HuH-7 (cell line): ENCODE measurements around the gene HPRT1.
A peak's percentile ranks its signal among the peaks of the same experiment; 100 is the strongest.

ENCODE experiments used
- DNase-seq: peaks from one replicate; pipeline ENCODE4 v3.0.0; 2011; ENCODE audit warnings: low spot score

Gene HPRT1

DNA sequence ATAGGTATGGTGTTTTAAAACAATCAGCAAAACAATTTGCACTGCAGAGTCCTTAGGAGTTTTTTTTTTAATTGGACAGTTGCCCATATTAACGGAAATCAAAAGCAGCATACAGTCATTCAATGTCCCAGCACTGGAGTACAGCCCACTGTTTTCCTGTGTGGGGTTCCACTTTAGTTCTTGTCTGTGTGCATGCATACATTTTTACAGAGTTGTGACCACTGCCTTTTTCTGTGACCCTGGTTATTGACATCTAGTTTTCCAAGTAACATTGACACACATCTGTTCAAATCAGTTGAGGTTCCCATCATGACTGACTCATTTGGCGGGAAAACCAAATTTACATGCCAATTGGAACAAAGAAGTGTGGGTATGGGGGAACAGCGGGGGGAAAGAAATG is 83.3 kb downstream of the HPRT1 start:
- no peak for DNase-seq

DNA sequence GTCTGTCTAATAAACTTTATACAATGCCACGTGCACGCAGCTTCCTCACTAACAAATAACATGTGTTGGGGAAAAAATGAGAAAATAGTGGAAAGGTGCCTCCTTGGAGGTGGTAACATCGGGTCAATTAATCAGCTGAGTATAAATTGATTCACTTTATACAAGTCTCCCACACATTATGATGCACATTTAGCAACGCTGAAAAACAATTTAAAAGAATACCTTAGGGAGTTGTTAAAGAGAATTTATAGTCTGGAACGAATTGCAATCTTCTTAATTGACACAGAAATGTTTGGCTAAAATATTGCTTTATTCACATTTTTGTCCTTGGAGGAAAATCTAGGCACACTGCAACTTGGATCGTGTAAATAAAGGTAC is 84.2 kb downstream of the HPRT1 start:
- DNase-seq: no peak

DNA sequence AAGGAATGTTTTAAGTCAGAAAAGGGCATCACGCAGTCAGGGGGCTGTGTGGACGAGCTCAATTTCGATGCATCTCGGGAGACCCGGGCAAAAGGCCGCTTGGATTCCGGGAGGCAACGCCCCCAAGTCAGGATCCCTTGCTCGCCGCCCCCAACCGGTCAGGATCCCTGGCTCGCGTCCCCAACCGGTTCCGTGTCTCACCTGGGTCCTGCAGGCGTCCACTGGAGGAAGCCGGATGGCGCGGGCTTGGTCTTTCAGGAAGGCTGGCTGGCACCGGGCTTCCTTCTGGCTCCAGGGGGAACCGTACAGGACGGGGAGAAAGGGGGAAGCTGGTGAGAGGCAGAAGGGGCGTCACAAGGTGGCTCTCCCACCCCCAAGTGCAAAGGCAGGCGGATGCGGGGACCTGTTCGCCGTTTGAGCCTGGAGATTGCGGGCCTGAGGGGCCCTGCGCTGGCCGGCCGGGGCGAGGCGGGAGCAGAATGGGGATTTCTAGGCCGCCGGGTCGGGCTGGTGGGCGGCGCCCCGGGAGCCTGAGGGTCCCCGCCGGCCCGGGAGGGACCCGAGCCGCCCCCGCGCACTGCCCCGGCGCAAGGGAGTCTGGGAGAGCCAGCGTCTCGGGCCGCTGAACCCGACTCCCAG is 84.7 kb downstream of the HPRT1 start:
- no peak for DNase-seq

DNA sequence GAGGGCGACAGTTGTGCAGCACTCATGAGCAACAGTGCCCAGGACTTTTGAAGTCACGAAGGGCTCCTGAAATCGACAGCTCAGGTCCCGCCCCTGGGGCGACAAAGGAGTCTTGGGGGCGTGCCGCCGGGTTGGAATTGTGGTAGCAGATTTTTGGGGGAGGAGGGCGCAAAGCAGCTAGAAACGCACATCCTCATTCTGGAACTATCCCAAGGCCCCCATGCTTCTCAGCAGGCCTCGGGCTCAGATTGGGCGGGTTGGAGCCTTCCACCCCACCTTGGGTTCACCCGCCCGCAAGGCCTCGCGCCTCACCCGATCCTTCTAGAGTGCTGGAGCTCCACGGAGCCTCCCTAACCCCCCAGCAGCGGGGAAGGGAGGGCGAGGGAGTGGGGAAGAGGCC is 85.5 kb downstream of the HPRT1 start:
- DNase-seq: no peak

DNA sequence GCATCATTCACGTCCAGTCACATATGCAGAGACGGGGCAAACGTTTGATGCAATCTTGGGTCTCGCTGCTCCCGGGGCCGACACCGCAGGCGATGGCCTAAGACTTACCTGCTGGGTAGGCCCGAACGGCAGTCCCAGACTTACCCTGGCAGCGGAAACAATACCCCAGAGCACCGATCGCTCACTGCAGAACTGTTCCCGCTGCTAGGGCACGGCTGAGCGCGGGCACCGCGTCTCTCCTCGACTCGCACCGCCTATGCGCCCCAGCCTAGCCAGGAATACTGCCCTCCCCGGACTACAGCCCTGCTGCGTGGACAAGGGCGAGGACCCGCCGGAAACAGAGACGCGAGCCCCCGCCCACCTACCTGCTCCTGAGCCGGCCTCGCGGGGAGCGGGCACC is 86.2 kb downstream of the HPRT1 start:
- DNase-seq: no peak

DNA sequence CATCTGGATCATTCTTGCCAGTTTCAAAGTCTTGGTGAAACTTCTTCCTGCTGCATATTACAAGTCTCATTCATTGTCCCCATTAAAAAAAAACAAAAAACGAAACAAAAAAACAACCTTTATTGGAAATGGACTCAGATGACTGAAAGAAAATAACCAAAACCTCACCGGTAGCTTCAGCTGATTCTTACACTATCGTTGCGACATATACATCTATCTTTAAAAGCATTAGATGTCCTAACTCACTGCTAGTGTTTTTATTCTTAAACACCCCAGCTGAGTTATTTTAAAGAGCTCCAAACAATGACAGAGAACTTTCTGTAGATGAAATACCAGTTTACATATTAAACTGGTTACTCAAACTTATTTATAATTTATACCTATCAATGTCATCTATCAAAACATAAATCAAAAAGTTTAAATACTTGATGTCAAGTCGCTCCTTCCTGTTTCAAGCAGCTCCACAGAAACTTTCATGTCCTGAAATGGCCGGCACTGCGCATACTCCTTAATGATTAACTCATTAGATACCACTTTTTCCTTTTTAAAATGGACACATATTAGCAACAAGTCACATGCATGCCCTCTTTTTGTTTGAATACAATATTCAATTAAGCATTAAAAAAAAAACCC is 87.2 kb downstream of the HPRT1 start:
- DNase-seq: no peak

DNA sequence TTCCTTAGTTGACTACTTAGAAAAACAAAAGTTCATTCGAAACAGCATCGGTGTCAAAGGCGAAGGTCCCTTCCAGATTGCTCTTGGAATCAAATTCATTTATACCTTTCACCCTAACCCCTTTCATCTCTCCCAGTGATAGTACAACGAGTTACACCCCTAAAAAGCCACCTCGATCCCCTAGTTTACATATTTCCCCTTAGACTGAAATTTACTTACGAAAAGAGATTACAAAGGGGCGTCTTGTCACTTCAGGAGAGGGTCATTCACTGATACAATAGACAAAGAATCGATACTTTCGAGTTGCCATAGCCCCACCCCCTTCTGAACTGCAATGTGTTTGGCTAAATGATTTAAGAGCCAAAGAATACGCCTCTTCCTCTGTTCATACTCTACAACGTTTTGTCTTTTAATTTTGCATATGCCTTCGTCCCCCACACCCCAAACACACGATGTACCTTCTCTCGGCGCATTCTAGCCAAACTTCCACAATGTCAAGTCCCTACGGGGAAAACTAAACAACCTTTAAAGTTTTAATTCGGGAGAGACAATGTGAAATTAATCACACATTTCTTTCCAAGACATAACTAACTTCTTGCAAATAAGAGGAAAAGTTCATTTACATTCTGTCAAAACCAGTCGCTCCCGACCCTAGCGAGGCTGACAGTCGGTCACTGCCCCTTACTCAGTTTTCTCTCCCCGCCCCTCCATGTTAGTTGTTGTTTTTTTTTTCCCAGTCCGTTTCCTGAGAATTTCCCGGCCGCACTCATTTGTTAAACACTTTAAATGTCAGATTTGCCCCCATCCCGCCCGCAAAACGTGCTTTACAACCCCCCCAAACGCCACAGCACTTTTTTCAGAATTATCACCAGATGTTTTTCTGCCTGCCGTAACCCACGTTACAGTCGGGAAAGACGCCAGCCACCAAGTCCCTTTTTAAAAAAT is 88.6 kb downstream of the HPRT1 start:
- peak; percentile 49 for DNase-seq
